Cerebellar cortex (tissue), 1 donor: Measurements from ENCODE around the gene C6orf52.
"Not testable (repeated sequence)": the region's sequence is repeated elsewhere in the genome, so short reads cannot be mapped to it uniquely, and the experiment has no call there.

ENCODE experiments used
- DNase-seq: peaks from one replicate; pipeline ENCODE4 v3.0.0-alpha.2; 2015; ENCODE audit warnings: low spot score

The C6orf52 gene

DNA sequence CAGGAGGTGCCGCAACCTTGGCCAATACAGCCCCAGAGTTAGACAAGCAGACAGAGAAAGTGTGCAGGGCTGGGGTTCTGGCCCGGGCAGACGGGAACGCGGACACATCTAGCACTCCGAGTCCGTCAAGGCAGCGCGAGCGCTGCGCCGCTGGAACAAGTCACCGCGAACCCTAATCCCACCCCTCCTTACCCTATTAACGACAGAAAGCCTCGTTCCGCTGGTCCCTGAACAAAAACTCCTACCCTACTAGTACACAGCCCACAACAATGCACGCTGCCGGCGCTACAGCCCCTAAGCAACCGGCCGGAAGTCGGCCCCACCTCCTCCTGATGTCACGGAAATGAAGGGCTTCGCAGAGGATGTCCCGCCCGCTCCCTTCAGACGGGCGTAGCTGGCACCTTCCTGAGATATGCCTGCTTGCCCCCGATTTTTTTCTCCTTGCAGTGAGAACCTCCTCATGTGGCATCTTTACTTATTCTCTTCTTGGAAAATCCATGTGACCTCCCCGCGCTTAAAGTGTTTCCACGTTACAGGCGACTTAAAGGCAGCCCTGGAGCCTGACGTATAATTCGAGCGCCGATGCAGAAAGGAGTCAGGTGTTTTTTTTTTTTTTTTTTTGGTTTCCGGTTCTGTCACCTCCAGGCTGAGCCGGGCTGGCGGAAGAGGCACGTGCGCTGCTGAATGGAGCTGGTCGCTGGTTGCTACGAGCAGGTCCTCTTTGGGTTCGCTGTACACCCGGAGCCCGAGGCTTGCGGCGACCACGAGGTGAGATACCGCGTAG lies at the start of gene C6orf52, which contains the start of gene PAK1IP1:
TSS of gene C6orf52 (minus strand) at position 315 of the 784 bp plus-strand sequence. CDS start 7,066 bp downstream, outside the sequence.
TSS of gene PAK1IP1 (plus strand) at position 671 of the 784 bp plus-strand sequence. CDS start at position 685, 14 bp downstream.
- peak; percentile 98 for DNase-seq

GRCh38 chr6:10743515-10743914 lies 49.1 kb upstream of the C6orf52 start:
- DNase-seq = no peak

GRCh38 chr6:10742251-10742650 lies 47.8 kb upstream of the C6orf52 start:
- DNase-seq = no peak

GRCh38 chr6:10741643-10742042 lies 47.2 kb upstream of the C6orf52 start:
- DNase-seq = not testable (repeated sequence)

DNA sequence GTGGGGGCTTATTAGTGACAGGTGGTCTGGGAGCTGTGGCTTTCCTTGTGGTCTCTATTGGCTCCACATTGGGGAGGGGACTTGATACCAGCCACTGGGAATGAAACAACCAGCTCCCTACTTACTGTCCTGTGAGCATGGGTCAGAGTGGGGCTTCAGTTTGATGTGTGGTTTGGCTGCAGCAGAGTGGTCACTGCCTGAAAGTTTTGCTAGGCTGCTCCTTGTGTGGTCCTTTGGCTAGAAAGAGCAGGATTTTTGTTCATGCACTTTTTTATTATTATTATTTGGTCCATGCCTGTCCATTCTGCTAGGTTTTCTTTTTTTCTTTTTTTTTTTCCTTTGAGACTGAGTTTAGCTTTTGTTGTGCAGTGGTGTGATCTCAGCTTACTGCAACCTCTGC lies 45.6 kb upstream of the C6orf52 start:
- DNase-seq = no peak

GRCh38 chr6:10736731-10737130 lies 42.3 kb upstream of the C6orf52 start:
- DNase-seq = peak; percentile 57

GRCh38 chr6:10733863-10734262 lies 39.4 kb upstream of the C6orf52 start:
- DNase-seq = no peak

- no peak for DNase-seq
These were observed 38.8 kb upstream of the C6orf52 start for GRCh38 chr6:10733151-10733715.

DNA sequence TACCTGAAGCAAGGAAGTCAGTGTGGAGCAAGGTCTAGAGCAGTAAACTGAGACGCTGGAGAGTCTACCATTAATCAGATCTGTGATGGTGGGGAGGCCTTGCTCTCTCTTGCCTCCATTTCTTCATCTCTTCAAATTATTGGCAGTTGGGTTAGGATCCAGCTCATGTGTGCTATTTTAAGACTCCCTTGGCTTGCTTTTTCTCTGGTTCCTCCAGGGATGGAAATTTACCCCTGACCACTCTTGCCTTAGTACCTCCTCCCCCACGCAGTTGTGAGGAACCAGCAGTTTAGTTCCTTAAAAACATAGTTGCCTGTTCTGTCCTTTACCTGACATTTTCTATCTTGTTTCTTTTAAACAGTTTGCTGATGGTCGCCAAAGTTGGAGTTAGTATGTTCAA lies 35.8 kb upstream of the C6orf52 start:
- DNase-seq = no peak

DNA sequence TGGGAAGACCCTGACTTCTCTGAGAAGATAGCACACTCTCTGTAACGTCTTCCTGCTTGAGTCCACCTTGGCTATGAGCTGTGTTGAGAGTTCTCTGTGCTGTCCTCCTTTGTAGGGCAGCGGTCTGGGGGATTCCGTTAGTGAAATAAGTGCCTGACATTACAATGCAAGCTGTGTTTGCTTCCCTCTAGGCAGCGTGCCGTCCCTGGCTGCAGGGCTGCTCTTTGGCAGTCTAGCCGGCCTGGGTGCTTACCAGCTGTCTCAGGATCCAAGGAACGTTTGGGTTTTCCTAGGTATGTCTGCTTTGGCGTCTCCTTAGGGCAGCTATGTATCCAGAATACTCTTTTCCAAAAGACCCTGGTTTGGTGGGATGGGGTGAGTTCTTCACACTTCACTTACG lies 31.3 kb upstream of the C6orf52 start:
- no peak for DNase-seq

- DNase-seq = no peak
These were observed 30.6 kb upstream of the C6orf52 start for GRCh38 chr6:10725044-10725443.

GRCh38 chr6:10723567-10723881 lies 29.1 kb upstream of the C6orf52 start:
- DNase-seq = no peak

DNA sequence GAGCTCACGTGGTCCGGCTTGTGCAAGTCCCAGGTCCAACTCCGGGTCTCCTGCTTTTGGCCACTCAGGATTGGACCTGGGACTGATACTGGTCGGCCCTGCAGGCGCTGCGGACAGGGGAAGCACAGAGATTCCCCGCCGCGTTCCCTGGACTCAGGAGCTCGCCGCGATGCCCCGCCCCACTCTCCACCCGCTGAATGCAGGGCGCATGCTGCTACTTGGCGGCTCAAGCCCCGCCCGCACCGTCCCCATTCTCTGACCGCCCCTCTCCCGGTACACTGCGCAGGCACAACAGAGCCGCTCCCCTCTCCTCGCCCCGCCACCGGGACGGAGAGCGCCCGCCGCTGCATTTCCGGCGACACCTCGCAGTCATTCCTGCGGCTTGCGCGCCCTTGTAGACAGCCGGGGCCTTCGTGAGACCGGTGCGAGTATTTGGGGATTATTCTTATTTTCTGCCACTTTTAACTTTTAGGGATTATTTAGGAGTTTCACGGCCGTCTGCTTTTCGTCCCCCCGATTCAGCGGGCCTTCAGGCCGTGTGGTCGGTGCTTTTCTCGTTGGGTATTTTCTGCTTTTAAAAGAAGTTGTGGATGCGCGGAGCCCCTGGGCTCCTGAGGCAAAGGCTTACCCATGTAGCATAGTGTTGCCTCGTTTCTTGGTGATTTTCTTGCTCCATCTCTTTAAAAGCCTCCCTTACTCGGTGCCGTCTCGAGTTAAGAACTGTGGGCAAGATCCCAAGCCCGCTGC lies 28.6 kb upstream of the C6orf52 start, which contains the start of gene TMEM14C:
TSS of gene TMEM14C (plus strand) at position 251 of the 747 bp plus-strand sequence. CDS start 1,544 bp downstream, outside the sequence.
- peak; percentile 99 for DNase-seq

DNA sequence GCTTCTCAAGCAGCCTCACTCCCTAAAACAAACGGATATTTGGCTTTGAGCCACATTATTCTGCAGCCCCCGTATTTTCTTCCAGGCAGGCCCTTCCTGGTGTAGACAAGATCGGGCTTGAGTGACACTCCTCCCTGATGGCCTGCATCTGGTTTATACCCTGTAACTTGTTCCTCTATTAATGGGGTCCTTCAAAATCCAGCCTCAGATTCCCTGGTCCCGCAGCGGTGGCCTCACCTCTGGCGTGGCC lies 28.1 kb upstream of the C6orf52 start:
- no peak for DNase-seq

- no peak for DNase-seq
These were observed 27.6 kb upstream of the C6orf52 start for GRCh38 chr6:10721850-10722569.

- not testable (repeated sequence) for DNase-seq
These were observed 26.8 kb upstream of the C6orf52 start for GRCh38 chr6:10720960-10721849.

GRCh38 chr6:10720265-10720959 lies 26.0 kb upstream of the C6orf52 start:
- no peak for DNase-seq

GRCh38 chr6:10719964-10720264 lies 25.5 kb upstream of the C6orf52 start:
- DNase-seq = no peak

- no peak for DNase-seq
These were observed 25.0 kb upstream of the C6orf52 start for GRCh38 chr6:10719296-10719963.

DNA sequence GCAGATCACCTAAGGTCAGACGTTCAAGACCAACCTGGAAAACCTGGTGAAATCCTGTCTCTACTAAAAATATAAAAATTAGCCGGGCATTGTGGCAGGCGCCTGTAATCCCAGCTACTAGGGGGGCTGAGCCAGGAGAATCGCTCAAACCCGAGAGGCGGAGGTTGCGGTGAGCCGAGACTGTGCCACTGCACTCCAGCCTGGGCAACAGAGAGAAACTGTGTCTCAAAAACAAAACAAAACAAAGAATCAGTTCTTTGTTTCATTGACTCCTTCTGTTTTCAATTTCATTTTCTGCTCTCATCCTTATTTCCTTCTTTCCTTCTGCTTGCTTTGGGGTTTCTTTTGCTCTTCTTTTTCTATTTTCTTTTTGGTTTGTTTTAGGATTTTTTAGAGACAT lies 19.5 kb upstream of the C6orf52 start:
- DNase-seq = no peak
